Left forelimb (tissue), 1 donor: ENCODE measurements around the gene PEAK1.
"Not testable (repeated sequence)": the region's sequence is repeated elsewhere in the genome, so short reads cannot be mapped to it uniquely, and the experiment has no call there.

Experiments
- DNase-seq: peaks from one replicate; pipeline ENCODE4 v3.0.0-alpha.2; 2018; ENCODE audit warnings: low spot score

The PEAK1 gene

GRCh38 chr15:77305953-77306352, 114.0 kb downstream of the PEAK1 start:
- no peak for DNase-seq

GRCh38 chr15:77296773-77297337, 123.0 kb downstream of the PEAK1 start:
- no peak for DNase-seq

- no peak for DNase-seq
These were observed 124.5 kb downstream of the PEAK1 start for GRCh38 chr15:77295446-77295845.

- no peak for DNase-seq
These were observed 126.8 kb downstream of the PEAK1 start for GRCh38 chr15:77292969-77293558.

DNA sequence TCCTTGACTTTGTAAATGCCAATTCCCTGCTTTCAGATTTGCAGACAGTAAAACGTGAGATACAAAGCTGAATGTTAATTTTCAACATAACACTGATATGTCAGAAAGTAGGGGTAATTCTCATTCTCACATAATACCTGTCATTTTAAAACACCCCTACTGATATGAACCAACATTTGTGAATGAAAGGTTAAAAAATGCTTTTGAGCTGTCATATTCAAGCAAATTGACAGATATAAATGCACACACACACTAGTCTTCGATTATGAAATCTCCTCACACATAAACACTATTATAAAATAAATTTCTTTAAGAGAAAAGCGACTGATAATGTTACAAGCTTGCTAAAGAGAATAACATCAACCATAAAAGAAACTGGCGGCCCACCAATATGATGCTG, 128.8 kb downstream of the PEAK1 start:
- DNase-seq, result no peak

DNA sequence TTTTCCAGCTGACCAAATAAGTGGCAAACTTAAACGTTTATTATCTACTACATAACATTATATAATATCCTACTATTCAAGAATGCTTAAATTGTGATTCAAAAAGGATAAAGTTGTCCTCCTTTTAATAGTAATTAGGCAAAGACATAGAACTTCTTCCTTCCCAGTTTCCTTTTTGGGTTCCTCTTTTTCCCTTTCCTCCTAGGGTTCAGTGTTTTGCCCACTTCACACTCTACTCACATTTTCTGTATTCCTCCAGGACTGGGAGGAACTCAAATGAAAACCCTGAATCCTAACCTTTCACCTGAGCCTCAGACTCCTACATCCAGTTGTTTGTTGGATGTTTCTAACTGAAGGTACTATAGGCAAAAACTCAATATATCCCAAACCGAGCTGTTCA, 132.5 kb downstream of the PEAK1 start:
- no peak for DNase-seq

GRCh38 chr15:77285057-77285997, 134.6 kb downstream of the PEAK1 start:
- no peak for DNase-seq

DNA sequence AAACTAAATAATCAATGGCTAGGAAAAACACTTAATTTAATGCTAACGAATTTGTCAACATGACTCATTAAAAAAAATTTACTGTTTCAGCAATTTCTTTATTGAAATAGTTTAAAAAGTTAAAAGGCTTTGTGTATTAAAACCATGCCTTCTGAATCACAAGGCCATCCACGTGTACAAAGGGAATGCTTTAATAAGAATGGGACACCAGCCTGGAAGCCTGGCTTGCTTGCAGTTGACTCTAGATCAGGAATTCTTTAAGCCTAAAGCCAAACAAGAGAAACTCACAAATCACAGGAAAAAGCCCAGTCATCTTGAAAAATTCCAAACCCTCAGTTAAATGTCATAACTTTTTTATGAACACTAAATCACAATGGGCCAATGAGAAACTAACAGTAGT, 137.6 kb downstream of the PEAK1 start:
- no peak for DNase-seq

DNA sequence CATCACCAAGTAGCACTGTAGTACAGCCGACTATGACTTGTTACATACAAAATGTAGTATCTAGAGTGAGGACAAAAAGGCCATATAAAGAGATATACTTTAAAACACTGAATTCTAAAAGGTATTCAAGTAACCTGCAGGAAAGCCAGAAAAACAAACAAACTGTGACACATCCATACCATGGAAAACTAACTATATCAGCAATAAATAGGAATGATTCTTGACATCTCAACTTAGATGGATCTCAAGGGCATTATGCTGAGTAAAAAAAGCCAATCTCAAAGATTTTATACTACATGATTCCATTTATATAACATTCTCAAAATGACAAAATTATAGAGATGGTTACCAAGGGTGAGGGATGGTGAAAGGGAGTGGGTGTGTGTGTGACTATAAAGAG, 143.0 kb downstream of the PEAK1 start:
- DNase-seq, result no peak

- DNase-seq, result no peak
These were observed 143.8 kb downstream of the PEAK1 start for GRCh38 chr15:77276096-77276495.

DNA sequence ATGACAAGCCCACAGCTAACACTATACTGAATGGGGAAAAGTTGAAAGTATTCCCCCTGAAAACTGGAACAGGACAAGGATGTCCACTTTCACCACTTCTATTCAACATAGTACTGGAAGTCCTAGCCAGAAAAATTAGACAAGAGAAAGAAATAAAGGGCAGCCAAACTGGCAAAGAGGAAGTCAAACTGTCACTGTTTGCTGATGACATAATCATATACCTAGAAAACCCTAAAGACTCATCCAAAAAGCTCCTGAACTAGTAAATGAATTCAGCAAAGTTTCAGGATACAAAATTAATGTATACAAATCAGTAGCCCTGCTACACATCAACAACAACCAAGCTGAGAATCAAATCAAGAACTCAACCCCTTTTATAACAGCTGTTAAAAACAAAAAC, 146.8 kb downstream of the PEAK1 start:
- DNase-seq, result not testable (repeated sequence)

- DNase-seq, result no peak
These were observed 153.1 kb downstream of the PEAK1 start for GRCh38 chr15:77266708-77267386.

- no peak for DNase-seq
These were observed 164.5 kb downstream of the PEAK1 start for GRCh38 chr15:77255385-77255784.

GRCh38 chr15:77251662-77252061, 168.2 kb downstream of the PEAK1 start:
- no peak for DNase-seq

- DNase-seq, result no peak
These were observed 172.8 kb downstream of the PEAK1 start for GRCh38 chr15:77247116-77247515.

DNA sequence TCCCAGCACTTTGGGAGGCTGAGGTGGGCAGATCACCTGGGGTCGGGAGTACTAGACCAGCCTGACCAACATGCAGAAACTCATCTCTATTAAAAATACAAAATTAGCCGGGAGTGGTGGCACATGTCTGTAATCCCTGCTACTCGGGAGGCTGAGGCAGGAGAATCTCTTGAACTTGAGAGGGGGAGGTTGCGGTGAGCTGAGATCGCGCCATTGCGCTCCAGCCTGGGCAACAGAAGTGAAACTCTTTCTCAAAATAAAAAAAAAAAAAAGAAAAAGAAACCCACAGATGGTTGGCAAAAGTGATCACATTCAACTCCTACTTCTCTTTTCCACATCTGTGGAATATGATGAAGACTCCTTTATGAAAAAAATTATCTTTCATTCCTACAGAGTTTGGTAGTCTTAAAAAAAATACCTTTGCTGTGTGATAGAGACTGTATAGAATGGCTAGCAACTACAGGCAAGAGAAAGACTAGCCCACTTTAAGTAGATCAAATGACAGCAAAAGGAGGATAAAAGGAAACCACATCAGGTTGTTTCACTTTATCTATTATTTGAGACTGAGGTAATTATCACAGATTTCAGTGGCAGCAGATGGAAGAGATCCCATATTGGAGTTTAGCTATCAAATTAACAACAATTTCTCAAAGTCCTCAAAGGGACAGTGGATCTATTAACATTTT, 176.0 kb downstream of the PEAK1 start:
- DNase-seq, result no peak

DNA sequence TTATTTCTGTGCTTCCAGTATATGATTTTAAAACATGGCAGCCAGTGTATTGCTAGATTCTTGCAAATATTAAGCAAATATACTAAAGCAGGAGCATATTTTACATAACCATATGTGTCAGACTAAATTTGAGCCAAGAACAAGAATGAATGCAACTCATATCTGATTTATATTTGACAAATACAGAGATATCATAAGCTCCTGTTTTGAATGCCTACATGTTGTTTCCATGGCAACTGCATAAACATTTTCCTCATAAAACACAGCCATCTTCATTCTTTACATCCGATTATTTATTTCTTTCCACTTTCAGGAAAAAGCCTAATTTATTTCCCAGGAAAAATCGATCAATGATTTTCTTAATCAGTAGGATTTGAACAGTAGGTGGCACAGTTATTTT, 176.8 kb downstream of the PEAK1 start:
- no peak for DNase-seq

- no peak for DNase-seq
These were observed 179.9 kb downstream of the PEAK1 start for GRCh38 chr15:77239882-77240608.

DNA sequence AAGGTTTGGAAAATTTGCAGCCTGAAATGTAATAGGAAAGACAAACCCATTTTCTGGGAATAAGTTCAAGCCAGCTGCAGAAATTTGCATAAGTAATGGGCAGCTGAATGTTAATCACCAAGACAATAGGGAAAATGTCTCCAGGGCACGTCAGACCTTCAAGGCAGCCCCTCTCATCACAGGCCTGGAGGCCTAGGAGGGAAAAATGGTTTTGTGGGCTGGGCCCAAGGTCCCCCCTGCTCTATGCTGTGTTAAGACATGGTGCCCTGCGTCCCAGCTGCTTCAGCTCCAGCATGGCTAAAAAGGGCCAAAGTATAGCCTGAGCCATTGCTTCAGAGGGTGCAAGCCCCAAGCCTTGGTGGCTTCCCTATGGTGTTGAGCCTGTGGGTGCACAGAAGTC, 184.3 kb downstream of the PEAK1 start:
- no peak for DNase-seq

GRCh38 chr15:77228828-77229227, 191.1 kb downstream of the PEAK1 start:
- DNase-seq, result no peak

DNA sequence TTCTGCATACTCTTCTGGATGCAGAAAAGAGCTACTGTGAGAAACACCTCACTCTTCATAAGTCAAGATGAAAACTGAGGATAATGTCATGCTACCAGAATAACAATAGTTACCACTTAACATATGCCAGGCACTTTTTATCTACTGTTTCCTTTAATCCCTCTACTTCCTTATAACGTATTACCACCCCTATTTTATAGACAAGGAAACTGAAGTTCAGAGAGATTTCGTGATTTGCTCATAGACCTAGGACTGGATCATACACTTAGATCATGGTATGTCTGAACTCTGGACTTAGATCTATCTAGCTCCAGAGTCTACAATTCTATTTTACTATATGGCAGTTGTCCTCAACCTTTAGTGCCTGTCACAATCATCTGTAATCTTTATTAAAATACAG, 193.3 kb downstream of the PEAK1 start:
- DNase-seq, result no peak
